ENCODE results near the gene TSHZ1.
A peak's percentile ranks its signal among the peaks of the same experiment; 100 is the strongest.

TSHZ1 gene

DNA sequence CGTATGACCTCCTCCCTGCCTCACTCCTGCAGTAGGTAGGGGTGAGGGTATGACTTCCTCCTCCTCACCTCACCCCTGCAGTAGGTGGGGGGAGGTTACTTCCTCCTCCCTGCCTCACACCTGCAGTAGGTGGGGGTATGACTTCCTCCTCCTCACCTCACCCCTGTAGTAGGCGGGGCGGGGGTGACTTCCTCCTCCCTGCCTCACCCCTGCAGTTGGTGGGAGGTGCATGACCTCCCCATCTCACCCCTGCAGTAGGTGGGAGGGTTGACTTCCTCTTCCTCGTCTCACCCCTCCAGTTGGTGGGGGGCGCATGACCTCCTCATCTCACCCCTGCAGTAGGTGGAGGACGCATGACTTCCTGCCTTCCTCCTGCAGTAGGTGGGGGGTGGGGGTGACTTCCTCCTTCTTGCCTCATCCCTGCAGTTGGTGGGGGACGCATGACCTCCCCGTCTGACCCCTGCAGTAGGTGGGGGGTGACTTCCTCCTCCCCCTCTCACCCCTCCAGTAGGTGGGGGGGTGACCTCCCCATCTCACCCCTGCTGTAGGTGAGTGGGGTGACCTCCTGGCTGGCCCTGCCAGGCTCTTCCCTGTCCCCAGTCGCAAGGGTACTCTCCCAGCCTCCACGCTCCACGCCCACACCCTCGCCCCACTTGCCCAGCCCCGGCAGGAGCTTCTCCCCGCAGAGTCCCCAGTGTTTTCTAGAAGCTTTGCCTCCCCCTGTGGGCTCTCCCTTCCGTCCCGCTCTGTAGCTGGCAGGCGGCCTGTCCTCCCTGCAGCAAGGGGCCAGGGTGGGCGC, 39.3 kb downstream of the TSHZ1 start:
- DNase-seq: no peak

DNA sequence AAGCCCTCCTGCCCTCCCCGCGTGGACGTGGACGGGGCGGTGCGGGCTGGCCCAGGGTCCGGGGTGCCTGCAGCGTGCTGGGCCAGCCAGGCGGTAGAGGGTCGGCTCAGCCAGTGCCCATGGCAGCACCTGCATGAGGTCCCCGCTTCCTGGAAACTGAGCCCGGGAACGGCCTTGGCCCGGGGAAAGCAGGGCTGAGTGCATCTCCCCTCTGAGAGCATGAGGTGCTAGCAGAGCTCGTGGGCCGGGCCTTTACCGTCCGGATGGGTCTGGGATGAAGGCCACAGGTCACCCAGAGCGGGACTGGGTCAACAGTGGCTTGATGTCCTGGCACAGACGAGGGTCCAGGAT, 39.8 kb downstream of the TSHZ1 start:
- DNase-seq: no peak

DNA sequence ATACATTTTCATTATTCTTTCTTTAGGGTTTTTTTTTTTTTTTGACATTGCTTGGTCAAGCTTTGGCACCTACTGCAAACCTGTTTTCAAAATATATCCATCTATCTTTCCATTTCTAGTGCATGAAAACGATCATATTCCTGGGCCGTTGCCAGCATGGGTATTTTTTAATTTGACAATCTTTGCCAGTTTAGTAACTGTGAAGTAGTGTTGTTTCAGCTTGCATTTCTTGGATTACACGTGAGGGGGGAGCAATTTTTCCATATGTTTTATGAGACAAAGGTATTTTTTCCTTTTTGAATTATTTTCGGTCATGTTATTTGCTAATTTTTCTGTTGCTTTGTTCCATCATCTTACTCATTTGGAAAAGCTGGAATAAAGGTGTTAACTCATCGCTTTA, 40.9 kb downstream of the TSHZ1 start:
- no peak for DNase-seq

DNA sequence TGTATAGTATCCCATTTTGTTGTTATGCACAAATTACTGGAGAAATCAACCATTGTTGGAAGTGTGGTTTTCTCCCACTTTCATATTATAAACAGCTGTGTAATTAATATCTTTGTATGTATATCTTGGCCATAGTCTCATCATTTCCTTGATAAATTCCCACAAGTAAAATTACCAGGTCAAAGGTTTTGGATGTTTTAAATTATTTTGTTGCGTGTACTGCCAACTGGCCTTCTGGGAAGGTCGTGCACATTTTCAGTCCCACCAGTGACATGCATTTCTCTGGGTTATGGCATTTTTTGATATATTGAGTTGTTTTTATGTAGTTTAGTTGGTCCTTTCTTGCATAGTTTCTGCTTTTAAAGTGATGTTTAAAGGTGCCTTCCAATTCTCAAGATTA, 41.5 kb downstream of the TSHZ1 start:
- no peak for DNase-seq

DNA sequence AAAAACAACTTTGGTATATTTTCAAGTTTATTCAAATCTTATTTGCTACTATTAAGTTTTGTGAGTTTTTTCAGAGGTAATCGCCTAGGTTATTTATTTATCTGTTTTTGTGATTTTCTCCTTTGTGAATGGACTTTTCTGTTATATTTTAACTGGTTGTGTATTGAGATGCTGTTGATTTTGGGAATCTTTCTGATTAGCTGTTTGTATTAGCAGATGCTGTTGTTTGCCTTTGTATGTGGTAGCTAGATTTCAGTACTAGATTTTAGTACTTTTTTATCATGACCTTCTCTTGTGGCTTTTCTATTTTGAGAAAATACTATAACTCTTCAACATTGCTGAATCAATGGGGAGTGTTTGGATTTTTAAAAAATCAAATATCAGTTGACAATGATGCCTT, 42.4 kb downstream of the TSHZ1 start:
- DNase-seq: no peak

DNA sequence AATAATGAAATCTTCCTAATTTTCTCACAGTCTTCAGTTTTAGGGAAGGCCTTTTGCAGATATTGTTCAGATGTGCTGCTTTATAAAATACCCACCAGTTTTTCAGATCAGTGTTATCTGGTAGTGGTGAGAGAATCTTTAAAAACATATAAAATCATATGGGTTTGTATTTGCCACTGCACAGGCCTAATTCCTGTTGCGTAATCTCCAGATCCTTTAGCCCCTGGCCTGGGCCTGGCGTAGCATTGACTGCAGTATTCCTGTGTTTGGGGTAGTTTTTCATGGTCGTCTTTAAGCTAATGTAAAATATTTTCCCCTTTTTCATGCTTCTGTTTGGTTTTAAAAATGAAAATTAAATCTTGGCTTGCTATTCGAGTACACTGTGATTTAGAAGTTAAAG, 43.2 kb downstream of the TSHZ1 start:
- no peak for DNase-seq

DNA sequence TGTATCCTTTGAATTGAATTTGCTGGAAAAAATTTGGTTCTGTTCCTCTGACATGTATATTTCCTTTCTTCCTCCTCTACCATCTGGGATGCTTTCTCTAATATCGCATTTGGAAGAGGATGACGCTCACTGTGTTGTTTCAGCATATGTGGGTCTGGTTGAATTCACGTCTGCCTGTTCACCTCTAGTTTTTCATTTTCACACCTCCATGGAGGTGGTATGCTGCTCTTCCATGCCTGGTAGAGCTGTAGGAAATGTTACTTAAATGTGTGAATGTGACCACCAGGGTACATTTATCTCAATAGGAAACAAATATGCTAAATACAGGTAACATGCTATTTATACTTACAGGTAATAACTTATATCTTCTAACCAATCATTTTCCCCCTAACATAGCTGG, 44.5 kb downstream of the TSHZ1 start:
- DNase-seq: no peak

DNA sequence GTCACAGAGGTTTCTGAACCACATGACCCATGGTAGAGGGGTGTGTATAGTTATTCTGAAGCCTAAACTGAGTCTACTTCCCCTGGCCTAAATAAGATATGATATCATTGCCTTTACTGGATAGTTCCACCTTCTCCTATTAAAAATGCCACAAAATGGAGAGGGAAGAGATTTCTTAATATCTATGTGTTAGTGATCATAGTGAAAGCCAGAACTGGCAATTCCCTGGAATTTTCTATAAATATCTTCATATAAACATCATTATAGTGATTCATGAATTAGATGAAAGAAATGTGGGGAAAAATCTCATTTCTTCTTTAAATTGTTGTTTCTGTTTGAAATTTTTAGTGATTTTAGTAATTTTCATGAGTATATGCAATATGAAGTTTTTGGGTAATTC, 45.8 kb downstream of the TSHZ1 start:
- DNase-seq: no peak

DNA sequence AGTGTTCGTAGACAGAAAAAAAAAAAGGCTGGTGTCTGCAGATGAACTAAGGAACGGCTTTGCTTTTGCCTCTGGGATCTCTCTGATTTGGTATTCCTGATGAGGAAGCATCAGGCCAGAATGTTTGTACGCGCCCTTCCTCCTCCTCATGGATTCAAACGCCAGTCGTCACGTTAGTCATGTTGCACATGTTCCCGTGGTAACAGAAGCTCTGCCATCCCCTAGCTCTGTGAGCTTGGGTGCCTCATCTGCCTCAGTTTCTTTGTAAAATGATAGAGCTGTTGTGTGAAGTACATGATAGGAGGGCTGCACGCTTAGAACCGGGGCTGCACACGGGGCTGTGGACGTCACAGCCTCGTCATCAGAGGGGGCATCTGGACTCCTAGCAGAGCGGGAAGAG, 47.0 kb downstream of the TSHZ1 start:
- DNase-seq: no peak

DNA sequence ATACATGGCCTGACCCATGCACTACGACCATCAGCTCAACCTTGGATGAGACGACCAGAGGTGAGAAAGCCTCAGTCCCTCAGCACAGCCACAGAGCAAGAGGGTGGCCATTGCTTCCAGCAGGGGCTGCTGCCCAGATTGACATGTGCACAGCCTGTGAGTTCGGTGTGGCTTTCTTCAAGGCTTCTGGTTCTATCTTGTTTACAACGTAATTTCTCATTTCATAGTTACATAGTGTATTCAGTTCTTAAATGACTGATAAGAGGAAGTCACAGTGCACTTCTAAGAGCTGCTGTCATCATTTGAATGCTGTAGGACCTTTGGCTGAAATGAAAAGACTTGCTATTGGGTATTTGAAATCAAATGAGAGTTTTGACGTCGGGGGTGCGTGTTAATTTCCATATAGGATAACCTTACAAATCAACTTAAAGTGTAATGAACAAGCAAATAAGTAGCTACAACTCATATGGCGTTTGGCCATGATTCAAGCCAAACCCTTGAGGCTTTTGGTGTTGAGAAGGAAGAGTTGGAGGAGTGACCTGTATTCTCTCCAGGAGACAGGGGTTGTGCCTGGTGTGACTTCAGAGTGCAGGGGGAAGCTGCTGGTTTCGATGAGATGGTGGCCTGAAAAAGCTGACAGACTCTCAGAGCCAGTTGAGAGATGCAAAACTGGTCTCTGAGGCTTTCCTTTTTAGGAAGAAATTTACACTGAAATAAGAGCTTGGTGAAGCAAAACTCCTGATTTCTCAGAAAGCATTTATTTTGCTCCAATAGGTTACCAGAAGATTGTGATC, 51.0 kb downstream of the TSHZ1 start:
- no peak for DNase-seq

DNA sequence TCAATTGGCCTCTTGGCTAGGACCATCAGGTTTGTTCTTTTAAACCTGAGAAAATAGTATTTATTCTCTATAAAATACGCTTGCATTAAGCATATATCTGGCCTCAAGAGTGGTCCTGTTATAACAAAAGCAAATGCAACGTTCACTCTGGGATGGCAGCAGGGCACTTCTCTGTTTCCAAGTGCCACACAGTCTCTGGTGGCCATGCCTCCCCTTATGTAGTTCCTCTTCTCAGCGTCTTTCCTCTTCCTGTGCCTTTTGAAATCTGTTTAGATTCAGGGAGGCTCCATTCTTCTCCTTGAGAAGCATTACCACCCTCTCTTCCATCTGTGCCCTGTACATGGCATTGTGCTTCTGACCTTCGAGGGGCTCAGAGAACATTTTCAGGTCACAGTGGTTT, 51.9 kb downstream of the TSHZ1 start:
- DNase-seq: no peak

DNA sequence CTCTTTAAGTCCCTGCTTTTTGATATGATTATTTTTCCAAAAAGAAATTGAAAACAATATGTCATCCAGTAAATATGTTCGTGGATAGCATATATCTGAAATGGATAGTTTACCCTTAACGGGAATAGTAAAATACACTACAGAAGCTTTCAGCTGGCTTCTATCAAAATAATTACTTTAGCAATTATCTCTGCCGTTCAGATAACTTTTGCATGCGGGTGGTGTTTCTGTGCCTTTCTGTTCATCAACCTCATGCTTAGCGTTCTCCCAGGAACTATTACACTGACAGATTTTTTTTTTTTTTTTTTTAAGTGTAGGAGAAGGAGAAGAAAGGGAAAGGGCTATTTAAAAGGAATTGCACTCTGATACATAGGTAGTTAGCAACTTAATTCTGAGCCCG, 53.6 kb downstream of the TSHZ1 start:
- DNase-seq: no peak

DNA sequence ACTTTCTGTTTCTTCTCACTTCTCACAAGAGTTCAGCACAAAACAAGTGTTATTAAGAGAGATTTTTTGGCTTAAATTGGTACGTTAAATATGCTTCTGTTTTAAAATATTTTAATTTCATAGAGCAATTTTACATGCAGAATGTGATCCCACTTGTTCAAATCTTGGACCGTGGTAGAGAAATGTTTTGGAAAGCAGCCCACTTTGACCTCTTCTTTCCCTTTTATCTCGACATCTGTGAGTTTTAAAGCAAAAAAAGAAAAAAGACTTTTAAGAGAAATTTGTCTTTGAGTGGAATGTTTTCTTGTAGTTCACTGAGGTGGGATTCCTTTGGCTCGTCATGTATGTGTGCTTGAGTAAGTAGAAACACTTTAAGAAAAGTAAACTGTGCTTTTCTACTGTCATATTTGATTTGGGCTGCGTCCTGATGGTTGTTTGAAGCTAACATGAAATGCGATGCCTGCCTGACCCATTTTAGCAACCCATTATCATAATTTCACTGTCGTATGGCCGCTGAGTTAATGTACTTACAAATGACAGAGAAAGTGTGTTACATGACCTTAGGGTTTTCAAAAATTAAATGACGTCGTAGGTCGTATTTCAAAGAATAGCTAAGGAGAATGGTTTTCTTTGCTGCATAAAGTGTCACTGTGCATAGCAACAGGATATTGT, 54.5 kb downstream of the TSHZ1 start:
- no peak for DNase-seq

DNA sequence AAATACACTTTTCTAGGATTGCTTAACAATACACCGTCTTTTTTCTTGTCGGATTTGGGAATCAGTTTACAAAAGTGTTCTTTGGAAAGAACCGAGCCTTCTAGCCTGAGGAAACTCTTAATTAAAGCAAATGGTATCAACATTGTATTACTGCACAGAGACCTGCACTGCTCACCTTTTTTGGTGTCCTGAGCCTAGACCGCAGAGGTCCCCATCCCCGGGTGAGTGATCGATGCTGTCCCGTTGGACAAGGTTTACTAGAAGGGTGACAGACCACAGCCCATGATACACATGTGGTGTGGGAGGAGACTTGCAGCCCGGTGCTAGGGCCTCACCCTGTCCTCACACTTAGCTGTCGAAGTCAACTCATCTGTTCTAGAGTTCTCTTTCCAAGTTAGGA, 55.3 kb downstream of the TSHZ1 start:
- DNase-seq: no peak

DNA sequence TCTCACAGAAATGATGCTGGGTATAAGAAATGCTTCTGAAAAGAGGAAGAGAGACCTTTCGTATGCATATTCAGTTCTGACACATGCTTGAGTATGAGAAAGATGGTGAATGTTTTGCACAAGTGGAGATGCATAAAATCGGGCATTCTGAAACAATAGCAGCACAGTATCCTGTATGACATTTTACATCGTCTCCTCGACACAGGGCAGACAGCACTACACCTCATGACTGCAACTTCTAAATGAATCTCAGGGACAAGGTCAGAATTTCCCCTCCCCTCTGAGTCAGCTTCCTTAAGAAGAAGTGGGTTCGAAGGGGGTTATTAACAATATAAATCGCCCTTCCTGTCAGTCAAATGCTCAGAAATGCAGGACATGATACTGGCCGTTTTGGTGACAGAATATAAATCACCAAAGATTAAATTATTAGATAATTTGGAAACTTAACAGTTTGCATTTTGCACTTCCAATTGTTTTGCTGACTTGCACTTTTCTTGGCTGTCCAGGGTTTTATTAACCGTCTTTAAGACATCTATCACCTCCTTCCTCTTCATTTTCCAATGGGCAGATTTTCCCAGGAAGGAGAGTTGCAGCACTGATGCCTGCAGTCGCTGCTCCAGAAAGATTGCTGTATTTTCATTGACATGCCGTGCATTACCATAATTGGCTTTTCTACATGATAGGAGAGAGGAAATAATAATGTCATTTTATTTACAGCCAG, 57.2 kb downstream of the TSHZ1 start:
- DNase-seq: no peak

DNA sequence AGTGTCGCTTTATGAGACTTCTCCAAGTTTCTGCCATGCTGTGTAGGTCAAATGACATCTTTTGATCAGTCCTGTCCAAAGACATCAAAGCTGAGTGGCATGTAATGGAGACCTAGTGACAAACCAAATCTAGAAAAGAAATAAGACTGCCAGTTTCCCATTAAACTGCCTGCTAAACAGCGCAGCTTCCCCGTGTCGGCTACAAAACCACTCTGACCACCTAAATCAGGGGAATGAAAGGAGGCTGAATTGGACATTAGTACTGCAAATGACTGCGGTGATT, 57.7 kb downstream of the TSHZ1 start:
- no peak for DNase-seq

DNA sequence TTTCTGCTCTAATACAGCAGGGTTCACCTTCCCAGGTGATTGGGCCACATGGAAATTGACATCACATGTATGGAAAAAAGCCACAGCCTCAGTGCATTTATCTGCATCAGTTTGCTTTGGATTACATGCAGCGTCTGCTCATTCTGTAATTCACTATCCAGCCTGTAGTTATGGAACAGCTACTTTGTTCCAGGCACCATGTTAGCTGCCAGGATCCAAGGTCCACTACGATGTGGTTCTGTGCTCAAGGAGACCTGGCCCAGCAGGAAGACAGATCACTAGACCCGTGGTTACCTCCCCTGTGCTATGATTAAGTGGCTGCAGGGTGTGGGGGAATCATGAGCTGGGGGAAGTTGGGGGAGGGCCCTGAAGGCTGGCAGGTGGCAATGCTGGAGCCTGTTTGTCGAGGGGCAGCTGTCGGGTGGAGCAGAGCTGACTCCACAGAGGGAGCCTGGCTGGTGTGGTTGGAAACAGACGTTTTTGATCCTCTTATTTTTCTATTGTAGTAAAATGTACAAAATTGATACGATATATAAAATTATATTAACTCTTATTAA, 58.6 kb downstream of the TSHZ1 start:
- no peak for DNase-seq

DNA sequence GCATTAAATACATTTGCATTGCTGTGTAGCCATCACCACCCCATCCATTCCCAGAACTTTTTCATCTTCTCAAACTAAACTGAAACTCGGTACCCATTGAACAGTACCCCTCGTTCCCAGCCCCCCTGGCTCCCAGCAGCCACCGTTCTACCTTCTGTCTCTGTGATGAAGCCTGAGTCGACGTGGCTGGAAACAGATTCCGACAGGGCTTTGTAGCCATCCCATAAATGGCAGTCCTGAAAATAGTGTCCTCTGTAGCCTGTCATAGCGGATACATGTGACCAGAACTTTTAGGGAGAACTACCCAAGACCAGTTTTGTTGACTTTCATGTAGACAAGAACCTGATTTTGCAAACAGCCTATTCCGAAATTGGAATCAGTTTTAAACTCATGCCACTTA, 59.1 kb downstream of the TSHZ1 start:
- DNase-seq: no peak

DNA sequence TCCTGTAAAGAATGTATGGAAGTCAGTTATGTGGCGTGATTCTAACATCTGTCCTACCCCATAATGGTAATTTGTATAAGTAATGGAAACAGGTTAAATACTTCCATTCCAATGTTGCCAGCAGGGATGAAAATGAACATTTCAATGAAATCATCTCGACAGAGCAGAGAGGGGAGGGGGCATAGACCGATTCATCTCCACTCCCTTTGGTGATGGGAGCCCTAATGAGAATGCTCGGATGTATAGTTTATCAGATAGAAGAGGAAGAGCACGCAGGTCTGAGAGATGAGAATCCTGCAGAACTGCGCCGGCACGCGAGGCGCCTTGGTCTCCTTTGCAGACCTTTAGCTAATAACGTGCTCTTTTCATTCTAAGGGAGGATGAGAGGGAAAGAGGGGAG, 61.4 kb downstream of the TSHZ1 start:
- no peak for DNase-seq

DNA sequence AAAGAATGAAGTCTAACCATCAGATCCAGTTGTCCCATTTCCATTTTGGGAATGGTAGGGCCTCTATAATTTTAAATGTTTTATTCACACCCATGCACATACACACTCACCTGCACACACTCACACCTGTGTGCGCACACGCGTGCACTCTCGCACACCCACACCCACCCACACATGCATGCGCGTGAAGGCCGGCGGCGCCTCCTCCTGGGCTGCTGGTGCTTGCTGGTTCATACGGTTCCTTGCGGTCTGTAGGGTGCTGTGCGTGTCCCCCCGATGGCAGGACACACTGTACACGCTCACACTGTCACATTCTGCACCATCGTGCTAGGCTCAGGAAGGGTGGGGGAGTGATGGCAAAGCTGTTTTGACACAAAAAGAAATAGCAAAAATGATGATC, 63.2 kb downstream of the TSHZ1 start:
- DNase-seq: no peak

DNA sequence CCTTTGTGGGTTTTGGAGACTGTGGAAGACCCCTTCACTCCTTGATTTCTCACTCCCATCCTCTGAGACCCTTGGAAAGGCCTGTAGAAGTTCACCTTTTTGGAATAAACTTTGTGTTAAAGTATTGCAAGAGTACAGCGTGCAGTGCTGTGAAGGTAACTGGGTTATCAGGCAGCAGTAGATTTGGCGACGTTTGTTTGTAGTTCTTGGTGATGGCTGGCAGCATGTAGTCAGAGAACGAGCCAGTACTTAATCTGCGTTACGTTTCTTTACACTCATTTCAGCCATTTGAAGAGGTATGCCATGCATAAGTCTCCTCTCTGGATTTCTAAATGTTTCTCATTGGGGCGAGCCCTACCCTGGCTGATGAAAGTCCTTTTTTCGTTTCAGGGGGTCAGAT, 64.6 kb downstream of the TSHZ1 start:
- DNase-seq: no peak

DNA sequence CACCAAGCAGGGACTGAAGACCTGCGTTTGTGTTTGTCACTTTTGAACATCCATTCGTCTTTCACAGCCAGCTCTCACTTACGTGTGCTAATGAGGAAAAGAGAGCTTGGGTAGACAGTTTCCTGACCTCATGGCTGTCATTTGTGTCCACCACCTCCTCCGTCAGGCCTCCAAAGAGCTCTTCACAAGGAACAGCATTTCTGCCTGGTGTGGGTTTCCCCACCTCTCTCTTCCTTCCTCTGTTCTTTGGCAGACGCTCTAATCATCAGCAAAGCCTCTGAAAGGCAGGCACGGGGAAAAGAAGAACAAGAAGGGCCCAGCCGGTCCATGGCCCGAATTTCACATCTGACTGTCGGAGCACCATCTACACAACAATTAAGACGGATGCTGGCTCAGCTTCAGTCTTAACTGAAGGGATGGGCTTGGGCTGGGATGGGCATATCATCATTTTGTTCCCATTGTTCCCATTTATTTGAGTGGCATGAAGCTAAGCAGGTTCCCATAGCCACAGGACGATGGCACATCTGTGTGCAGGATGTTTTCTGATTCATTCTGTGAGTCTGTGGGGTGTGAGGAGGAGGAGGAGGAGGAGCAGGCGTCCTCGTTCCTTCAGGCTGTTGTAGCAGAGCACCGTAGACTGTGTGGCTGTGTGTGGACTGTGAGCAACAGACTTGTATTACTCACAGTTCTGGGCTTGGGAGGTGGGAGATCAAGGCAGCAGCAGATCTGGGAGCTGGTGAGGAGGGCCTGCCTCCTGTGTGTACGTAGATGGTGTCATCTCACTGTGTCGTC, 66.4 kb downstream of the TSHZ1 start:
- peak; percentile 22 for DNase-seq

DNA sequence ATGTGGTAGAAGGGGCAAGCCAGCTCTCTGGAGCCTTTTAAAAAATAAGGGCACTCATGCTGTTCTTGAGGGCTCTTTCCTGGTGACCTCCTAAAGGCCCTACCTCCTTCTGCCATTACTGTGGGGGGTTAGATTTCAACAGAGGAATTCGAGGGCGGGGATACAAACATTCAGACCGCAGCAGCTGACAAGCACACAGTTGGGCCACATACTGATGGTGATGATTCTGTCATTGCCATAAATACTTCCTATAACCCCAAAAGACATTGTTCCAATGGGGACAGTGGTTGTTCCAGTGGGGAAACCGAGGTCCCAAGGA, 67.0 kb downstream of the TSHZ1 start:
- no peak for DNase-seq
